Activated T-helper 2 cell treated with anti-CD3 and anti-CD28 coated beads, Interferon-gamma antibody, Interleukin-2, Interleukin-4, amounts not matched to agents 10 μg/mL and 5 μg/mL and 100 μg/mL, durations not matched to agents 14 hours and 24 hours and 36 hours (primary cell): ENCODE data around the gene XYLT1. TPM values are rescaled to one million over a fixed set of nuclear protein-coding genes. Genes with fewer than 3 reads are reported as not detected.

ENCODE experiments used
- DNase-seq: peaks from one replicate; pipeline ENCODE4 v3.0.0; 2021; ENCODE audit warnings: low spot score
- H3K27ac Mint-ChIP-seq: one replicate; pipeline ENCODE4 v1.8.0; 2021; ENCODE audit warnings: mixed read lengths
- H3K27me3 Mint-ChIP-seq: one replicate; pipeline ENCODE4 v1.8.0; 2021; ENCODE audit warnings: low read depth, mixed read lengths
- H3K36me3 Mint-ChIP-seq: one replicate; pipeline ENCODE4 v1.8.0; 2021; ENCODE audit warnings: low read depth, mixed read lengths
- H3K4me1 Mint-ChIP-seq: one replicate; pipeline ENCODE4 v1.8.0; 2021; ENCODE audit warnings: low read depth, mixed read lengths
- H3K4me3 Mint-ChIP-seq: one replicate; pipeline ENCODE4 v1.8.0; 2021; ENCODE audit warnings: low read depth, mild to moderate bottlenecking, moderate library complexity, mixed read lengths
- H3K9me3 Mint-ChIP-seq: one replicate; pipeline ENCODE4 v1.8.0; 2021; ENCODE audit warnings: mixed read lengths
- intact Hi-C: fragments of 100-400 bp; cut with micrococcal nuclease; formaldehyde crosslinking; loops from one replicate; pipeline ENCODE4 v1.15.1; 2023
- total RNA-seq: library from RNA; stranded (reverse); gene quantifications from 2 replicates; pipeline ENCODE4 v1.2.3, GENCODE V29; 2022

XYLT1 gene
- total RNA-seq, 1 donor from 2014 or later, result 18.9 TPM

DNA sequence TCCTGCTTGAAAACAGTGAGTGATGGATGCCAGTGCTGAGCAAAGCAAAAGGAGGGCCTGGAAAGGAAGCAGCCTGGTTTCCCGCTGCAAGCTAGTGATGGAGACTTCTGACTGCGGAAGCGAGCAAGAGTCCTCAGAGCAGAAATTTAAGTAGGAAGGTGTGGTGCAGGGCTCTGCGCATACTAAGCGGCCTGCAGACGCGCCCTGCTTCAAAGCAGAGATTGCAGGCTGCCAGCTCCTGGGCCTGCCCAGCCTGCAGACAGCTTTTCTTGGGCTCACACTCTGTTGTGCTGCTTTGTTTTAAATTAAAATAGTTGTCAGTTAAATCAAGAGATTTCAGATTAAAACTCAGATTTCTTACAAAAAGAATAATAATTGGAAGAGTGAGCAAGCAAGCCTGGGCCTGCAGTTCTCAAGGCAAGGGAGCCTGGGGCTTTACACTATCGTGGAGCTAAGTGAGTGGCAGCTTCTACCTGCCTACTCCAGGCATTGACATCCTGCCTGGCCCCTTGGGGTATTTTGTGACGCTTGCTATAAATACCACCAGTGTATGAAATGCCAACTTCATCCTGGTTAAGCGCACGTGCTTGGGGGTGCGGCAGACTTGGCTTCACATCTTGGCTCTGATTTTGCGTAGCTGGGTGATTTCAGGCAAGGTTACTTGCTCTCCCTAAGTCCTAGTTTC, 237.3 kb downstream of the XYLT1 start:
- H3K4me1 Mint-ChIP-seq, result peaks cover 17% of the 10 kb centered on the region
- no peaks in the 10 kb centered on the region for H3K9me3 Mint-ChIP-seq
- H3K4me3 Mint-ChIP-seq, result no peak overlapping the region
- peaks cover 13% of the 10 kb centered on the region for H3K36me3 Mint-ChIP-seq
- intact Hi-C loops, result no loop called here
- no peak overlapping the region for H3K27ac Mint-ChIP-seq
- no peaks in the 10 kb centered on the region for H3K27me3 Mint-ChIP-seq
- DNase-seq, result no peak

DNA sequence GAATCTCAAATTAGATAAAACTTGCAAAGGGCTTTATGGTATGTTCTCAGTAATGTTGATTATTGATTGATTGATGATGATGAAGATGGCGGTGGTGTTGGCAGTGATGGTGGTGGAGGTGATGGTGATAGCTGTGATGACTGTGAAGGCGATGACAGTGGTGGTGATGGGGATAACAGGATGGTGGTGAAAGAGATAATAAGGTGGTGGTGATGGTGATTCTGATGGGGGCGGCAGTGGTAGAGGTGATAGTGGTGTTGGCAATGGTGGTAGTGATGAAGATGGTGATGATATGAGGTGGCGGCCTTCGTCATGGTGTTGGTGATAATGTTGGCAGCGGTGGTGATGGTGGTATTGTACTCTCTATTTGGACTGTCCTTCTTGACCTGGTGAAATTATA, 238.3 kb downstream of the XYLT1 start:
- Mint-ChIP-seq H3K4me3 (no peak overlapping the region), H3K27me3 (no peaks in the 10 kb centered on the region), H3K36me3 (peaks cover 15% of the 10 kb centered on the region), H3K27ac (no peak overlapping the region), H3K4me1 (peaks cover 10% of the 10 kb centered on the region), H3K9me3 (no peaks in the 10 kb centered on the region)
- intact Hi-C loops, result no loop called here
- no peak for DNase-seq

DNA sequence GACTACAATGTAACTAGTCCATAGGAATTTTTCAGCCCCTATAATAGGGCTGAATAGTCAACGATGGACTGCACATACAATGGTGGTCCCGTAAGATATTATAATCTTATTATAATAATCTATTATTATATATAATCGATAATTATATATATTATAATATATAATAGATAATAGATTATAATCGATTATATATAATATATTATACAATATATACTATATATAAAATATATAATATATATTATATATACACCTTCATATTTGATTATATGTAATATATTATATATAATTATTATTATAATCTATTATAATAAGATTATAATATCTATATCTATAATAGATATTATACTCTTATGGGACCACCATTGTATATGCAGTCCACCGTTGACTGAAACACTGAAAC, 238.8 kb downstream of the XYLT1 start:
- no peaks in the 10 kb centered on the region for H3K9me3 Mint-ChIP-seq
- peaks cover 15% of the 10 kb centered on the region for H3K36me3 Mint-ChIP-seq
- no peaks in the 10 kb centered on the region for H3K27me3 Mint-ChIP-seq
- H3K27ac Mint-ChIP-seq, result no peak overlapping the region
- DNase-seq, result no peak
- intact Hi-C loops, result no loop called here
- H3K4me3 Mint-ChIP-seq, result no peak overlapping the region
- H3K4me1 Mint-ChIP-seq, result peaks cover 7% of the 10 kb centered on the region

DNA sequence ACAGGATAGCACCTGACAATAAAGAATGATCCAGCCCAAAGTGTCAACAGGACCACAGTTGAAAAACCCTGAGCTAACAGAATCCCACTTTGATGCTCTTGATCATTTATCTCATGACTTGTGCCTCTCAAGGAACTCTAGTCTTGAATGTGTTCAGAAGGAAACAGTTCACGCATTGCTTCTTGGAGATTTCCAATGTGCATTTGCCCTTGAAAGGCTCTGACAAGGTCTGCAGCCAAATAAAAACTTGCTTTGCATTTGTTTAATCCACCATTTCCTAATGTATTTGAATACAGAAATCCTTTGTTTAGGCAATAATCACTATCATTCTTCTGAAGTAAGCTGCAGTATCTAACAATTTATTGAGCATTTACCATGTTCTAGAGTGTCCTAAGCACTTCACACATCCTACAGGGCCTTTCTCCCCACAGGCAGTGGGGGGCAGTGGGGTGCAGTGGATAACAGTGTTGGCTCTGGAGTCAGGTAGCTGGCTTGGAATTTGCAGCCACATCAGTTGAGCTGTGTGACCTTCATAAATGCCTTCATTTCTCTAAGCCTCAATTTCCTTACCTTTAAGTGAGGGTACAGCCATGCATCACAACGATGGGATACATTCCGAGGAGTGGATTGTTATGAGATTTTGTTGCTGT, 239.7 kb downstream of the XYLT1 start:
- intact Hi-C loops, result no loop called here
- H3K27ac Mint-ChIP-seq, result no peak overlapping the region
- peaks cover 7% of the 10 kb centered on the region for H3K4me1 Mint-ChIP-seq
- no peak for DNase-seq
- no peaks in the 10 kb centered on the region for H3K27me3 Mint-ChIP-seq
- no peaks in the 10 kb centered on the region for H3K9me3 Mint-ChIP-seq
- H3K36me3 Mint-ChIP-seq, result peaks cover 6% of the 10 kb centered on the region
- no peak overlapping the region for H3K4me3 Mint-ChIP-seq

DNA sequence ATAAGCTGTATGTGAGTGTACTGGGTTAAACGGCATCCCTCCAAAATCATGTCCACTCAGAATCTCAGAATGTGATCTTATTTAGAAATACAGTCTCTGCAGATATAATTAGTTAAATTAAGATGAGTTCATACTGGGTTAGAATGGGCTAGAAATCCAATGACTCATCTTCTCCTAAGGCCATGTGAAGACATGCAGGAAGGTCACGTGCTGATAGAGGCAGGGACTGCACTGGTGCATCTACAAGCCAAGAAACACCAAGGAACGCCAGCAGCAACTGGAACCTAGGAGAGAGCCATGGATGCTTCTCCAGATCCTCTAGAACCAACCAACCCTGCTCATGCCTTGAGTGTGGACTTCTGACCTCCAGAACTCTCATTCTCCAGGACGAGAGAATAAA, 241.0 kb downstream of the XYLT1 start:
- Mint-ChIP-seq H3K27ac (no peak overlapping the region), H3K27me3 (no peaks in the 10 kb centered on the region), H3K4me1 (peaks cover 12% of the 10 kb centered on the region), H3K36me3 (peaks cover 6% of the 10 kb centered on the region), H3K9me3 (no peaks in the 10 kb centered on the region), H3K4me3 (no peak overlapping the region)
- no peak for DNase-seq
- intact Hi-C loops, result no loop called here

DNA sequence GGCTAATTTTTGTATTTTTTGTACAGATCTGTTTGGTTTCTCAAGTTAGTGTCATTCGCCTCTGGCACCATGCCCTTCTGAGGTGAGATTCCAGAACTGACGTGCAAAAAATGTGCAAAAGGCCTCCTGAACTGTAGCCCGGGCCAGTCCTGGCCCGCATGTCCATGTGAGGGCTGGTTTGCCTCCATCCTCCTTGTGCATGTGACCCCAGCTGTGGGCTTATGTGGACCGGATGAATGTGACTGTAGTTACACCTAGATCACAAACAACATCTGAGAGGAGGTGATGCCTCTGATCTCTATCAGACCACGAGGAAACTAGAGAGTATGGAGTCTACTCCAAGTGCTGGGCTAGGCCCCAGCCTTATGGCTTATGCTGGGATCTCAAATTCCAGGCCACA, 241.6 kb downstream of the XYLT1 start:
- Mint-ChIP-seq H3K27me3 (no peaks in the 10 kb centered on the region), H3K9me3 (no peaks in the 10 kb centered on the region), H3K4me1 (peaks cover 13% of the 10 kb centered on the region), H3K36me3 (peaks cover 6% of the 10 kb centered on the region), H3K27ac (no peak overlapping the region), H3K4me3 (no peak overlapping the region)
- intact Hi-C loops, result no loop called here
- no peak for DNase-seq

DNA sequence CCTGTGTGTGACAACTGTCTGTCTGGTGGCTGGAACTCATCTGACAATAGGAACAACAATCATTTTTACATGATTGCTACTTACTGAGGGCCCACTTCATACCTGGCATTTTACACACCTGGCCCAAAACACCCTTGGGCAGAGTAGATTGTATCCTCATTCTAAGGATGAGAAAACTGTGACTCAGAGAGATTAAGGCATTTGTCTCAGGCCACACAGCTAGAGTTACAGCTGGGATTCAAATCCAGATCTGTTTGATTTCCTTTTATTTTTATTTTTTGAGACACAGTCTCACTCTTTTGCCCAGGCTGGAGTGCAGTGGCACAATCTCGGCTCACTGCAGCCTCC, 242.1 kb downstream of the XYLT1 start:
- intact Hi-C loops, result no loop called here
- Mint-ChIP-seq H3K4me3 (no peak overlapping the region), H3K9me3 (no peaks in the 10 kb centered on the region), H3K27me3 (no peaks in the 10 kb centered on the region), H3K36me3 (peaks cover 6% of the 10 kb centered on the region), H3K4me1 (peaks cover 13% of the 10 kb centered on the region), H3K27ac (no peak overlapping the region)
- DNase-seq, result no peak

DNA sequence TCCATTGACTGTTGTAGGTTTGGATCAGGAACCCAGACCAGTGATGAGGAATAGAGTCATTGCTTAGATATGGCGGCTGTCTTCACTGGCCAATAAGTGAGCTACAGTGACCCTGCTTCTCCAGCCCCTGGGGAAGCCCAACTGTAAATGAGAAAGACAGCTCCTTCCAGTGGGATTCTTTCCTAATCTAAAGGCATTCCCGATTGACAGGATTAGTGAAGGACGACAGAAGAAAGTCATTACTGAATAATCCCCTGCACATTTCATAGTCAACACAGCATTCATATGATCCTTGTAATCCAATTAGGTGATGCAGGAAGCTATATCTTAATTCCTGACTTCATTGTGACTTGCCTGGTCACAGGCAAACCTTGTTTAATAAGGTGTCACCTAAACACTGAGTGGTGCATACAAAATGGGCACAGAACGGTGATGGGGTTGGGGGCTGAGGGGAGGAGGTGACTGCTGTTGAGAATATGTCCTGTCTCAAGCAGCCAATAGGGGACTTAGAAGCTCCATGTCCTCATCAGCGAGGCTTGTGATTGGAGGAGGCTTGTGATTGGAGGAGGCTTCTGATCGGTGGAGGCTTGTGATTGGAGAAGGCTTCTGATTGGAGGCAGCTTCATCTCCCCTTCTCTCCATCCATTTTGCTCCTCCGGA, 242.6 kb downstream of the XYLT1 start:
- Mint-ChIP-seq H3K36me3 (peaks cover 10% of the 10 kb centered on the region), H3K27me3 (no peaks in the 10 kb centered on the region), H3K9me3 (no peaks in the 10 kb centered on the region), H3K27ac (no peak overlapping the region), H3K4me1 (peaks cover 13% of the 10 kb centered on the region), H3K4me3 (no peak overlapping the region)
- intact Hi-C loops, result no loop called here
- no peak for DNase-seq

DNA sequence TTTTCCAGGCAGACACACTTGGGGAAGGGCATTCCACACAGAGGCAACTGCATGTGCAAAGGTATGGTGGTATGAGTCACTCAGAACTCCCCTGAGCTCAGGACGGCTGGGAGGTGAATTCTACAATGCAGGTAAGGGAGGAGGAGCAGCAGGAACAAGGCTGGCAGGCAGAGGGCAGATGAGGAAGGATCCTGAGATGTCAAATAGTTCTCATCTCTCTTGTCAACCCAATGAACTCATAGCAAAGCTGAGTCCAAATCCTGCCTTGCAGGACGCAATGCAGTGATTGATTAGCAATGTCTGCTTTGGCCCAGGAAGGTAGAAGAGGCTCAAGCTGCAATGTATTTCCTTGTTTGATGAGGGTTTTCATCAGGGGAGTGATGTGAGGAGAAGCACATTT, 243.5 kb downstream of the XYLT1 start:
- no peak for DNase-seq
- H3K36me3 Mint-ChIP-seq, result peaks cover 7% of the 10 kb centered on the region
- peaks cover 13% of the 10 kb centered on the region for H3K4me1 Mint-ChIP-seq
- H3K9me3 Mint-ChIP-seq, result no peaks in the 10 kb centered on the region
- no peaks in the 10 kb centered on the region for H3K27me3 Mint-ChIP-seq
- no peak overlapping the region for H3K4me3 Mint-ChIP-seq
- intact Hi-C loops, result no loop called here
- H3K27ac Mint-ChIP-seq, result no peak overlapping the region

DNA sequence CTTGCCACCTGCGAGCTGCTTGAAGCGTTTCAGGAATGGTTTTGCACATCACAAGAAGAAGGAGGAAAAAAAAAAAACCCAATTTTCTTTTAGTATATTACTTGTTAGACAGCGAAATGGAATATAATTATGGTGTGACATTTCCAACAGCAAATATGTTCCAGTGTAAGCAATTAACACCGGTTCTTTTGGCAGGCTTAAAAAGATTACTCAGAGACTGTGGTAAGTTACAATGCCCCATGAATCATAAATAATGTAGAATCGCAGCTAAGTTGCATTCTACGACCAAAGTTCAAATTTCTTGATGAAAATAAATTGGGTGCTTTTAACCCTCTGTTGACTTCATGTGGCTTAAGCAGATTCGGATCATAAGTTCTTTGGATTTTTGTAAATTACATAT, 245.2 kb downstream of the XYLT1 start:
- Mint-ChIP-seq H3K27me3 (no peaks in the 10 kb centered on the region), H3K36me3 (peaks cover 10% of the 10 kb centered on the region), H3K4me1 (peaks cover 14% of the 10 kb centered on the region), H3K4me3 (no peak overlapping the region), H3K27ac (no peak overlapping the region), H3K9me3 (no peaks in the 10 kb centered on the region)
- intact Hi-C loops, result no loop called here
- DNase-seq, result no peak

DNA sequence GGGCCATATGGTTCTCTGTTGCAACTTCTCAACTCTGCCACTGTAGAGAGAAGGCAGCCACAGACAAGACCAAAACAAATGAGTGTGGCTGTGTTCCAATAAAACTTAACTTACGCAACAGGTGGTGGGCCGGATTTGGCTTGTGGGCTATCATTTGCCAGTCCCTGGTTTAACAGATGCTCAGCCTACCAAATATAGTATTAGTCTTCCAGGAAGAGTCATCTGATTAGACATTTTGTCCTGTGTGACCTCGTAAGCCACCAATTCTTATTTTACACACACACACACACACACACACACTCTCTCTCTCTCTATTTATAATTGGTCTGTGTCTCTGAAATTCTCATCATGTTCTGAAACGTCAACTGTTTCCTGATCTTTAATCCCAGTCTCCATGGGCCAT, 245.9 kb downstream of the XYLT1 start:
- Mint-ChIP-seq H3K27ac (peak overlapping the region; percentile 23), H3K36me3 (peaks cover 10% of the 10 kb centered on the region), H3K9me3 (no peaks in the 10 kb centered on the region), H3K4me1 (peaks cover 10% of the 10 kb centered on the region), H3K4me3 (no peak overlapping the region), H3K27me3 (no peaks in the 10 kb centered on the region)
- intact Hi-C loops, result no loop called here
- DNase-seq, result no peak

DNA sequence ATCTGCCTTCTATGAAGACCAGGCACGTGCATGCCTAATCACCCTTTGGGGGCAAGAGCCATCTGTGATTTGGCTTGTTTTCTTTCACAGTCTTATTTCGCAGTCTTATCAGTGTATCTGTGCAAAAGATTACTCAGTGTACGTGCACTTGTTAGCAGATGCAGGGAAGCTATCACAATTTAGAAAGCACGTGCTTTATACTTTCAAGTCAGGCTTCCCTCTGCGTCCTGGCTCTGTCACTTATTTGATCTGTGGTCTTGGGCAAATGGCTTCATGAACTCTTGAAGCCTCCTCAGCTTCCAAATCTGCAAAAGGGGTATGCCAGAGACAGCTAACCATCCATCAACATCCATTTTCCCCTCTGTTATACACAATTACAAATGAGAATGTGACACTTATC, 246.4 kb downstream of the XYLT1 start:
- H3K9me3 Mint-ChIP-seq, result no peaks in the 10 kb centered on the region

DNA sequence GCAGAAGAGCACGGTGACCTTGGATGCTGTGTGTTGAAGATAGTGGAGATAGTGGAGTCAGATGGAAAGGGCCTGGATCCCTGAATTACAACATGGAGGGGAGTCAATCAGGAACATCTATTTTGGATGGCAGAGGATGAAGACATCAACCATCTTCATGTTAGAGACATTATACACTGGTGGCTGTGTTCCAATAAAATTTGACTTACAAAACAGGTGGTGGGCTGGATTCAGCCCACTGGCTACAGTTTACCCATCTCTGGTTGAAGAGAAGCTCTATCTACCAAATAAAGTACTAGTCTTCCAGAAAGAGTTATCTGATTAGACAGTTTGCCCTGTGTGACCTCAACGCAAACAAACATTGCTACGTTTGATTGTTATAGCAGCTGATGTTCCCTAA, 247.2 kb downstream of the XYLT1 start:
- Mint-ChIP-seq H3K36me3 (peaks cover 10% of the 10 kb centered on the region), H3K27me3 (no peaks in the 10 kb centered on the region), H3K27ac (no peak overlapping the region), H3K4me3 (no peak overlapping the region), H3K4me1 (peaks cover 8% of the 10 kb centered on the region), H3K9me3 (no peaks in the 10 kb centered on the region)
- DNase-seq, result no peak
- intact Hi-C loops, result no loop called here

More for the DNA sequence above, 246.4 kb downstream of the XYLT1 start:
- H3K27me3 Mint-ChIP-seq, result no peaks in the 10 kb centered on the region
- H3K36me3 Mint-ChIP-seq, result peaks cover 10% of the 10 kb centered on the region
- H3K27ac Mint-ChIP-seq, result no peak overlapping the region
- intact Hi-C loops, result no loop called here
- peaks cover 8% of the 10 kb centered on the region for H3K4me1 Mint-ChIP-seq
- H3K4me3 Mint-ChIP-seq, result no peak overlapping the region
- DNase-seq, result no peak
